Smooth muscle cell of the brain vasculature (primary cell): ENCODE data around the gene MLIP.
A peak's percentile ranks its signal among the peaks of the same experiment; 100 is the strongest.

Source experiments
- DNase-seq: peaks from one replicate; pipeline ENCODE4 v3.0.0-alpha.2; 2012; ENCODE audit warnings: low read depth, low spot score

The MLIP gene

GRCh38 chr6:54282186-54282585 lies 170.9 kb downstream of the MLIP start:
- no peak for DNase-seq

- no peak for DNase-seq
Observed at GRCh38 chr6:54284161-54284860, 173.1 kb downstream of the MLIP start.

- DNase-seq, result no peak
Observed at GRCh38 chr6:54285595-54285994, 174.4 kb downstream of the MLIP start.

- no peak for DNase-seq
Observed at GRCh38 chr6:54286141-54286540, 174.9 kb downstream of the MLIP start.

- peak; percentile 39 for DNase-seq
Observed at GRCh38 chr6:54288474-54288873, 177.2 kb downstream of the MLIP start.

- DNase-seq, result no peak
Observed at GRCh38 chr6:54289426-54289825, 178.2 kb downstream of the MLIP start.

- DNase-seq, result no peak
Observed at GRCh38 chr6:54291146-54291545, 179.9 kb downstream of the MLIP start.

GRCh38 chr6:54291738-54292137 lies 180.5 kb downstream of the MLIP start:
- no peak for DNase-seq

GRCh38 chr6:54294965-54295532 lies 183.8 kb downstream of the MLIP start:
- DNase-seq, result no peak

GRCh38 chr6:54299542-54300269 lies 188.5 kb downstream of the MLIP start:
- no peak for DNase-seq

GRCh38 chr6:54301770-54302169 lies 190.5 kb downstream of the MLIP start:
- no peak for DNase-seq

- DNase-seq, result no peak
Observed at GRCh38 chr6:54307439-54307910, 196.2 kb downstream of the MLIP start.

GRCh38 chr6:54308289-54308985 lies 197.2 kb downstream of the MLIP start, which contains the start of gene TINAG:
Gene TINAG, plus strand, starts transcription at chr6:54308441. Its CDS starts 110 bp downstream, at chr6:54308551.
- no peak for DNase-seq

- DNase-seq, result no peak
Observed at GRCh38 chr6:54308986-54309315, 197.7 kb downstream of the MLIP start.

GRCh38 chr6:54310377-54311152 lies 199.3 kb downstream of the MLIP start:
- DNase-seq, result no peak

GRCh38 chr6:54315656-54316055 lies 204.4 kb downstream of the MLIP start:
- no peak for DNase-seq
